Activated CD4-positive, alpha-beta T cell treated with anti-CD3 and anti-CD28 coated beads for 36 hours (primary cell): Measurements from ENCODE around the gene BARX2. TPM values are rescaled to one million over a fixed set of nuclear protein-coding genes. Genes with fewer than 3 reads are reported as not detected.

Source experiments
- ATAC-seq: fragments of 200-7000 bp; cut with Tn5 transposase; one replicate; pipeline ENCODE4 v1.10.0; 2021; ENCODE audit warnings: mild to moderate bottlenecking, moderate library complexity
- CTCF ChIA-PET: fragments of 350-600 bp; sonication (Branson Sonifier 250); formaldehyde crosslinking; loops from one replicate; lab custom pipeline; 2021; ENCODE audit warnings: antibody characterized with exemption; lab: Charles Lee
- POLR2A ChIA-PET: fragments of 350-600 bp; sonication (Branson Sonifier 250); formaldehyde crosslinking; loops from one replicate; lab custom pipeline; 2021; ENCODE audit warnings: antibody characterized with exemption, inconsistent platforms; lab: Charles Lee
- DNase-seq: peaks from one replicate; pipeline ENCODE4 v3.0.0-alpha.2; 2020
- H3K27ac Mint-ChIP-seq: one replicate; pipeline ENCODE4 v1.8.0; 2021; ENCODE audit warnings: mixed read lengths
- H3K27me3 Mint-ChIP-seq: one replicate; pipeline ENCODE4 v1.8.0; 2021; ENCODE audit warnings: mixed read lengths
- H3K36me3 Mint-ChIP-seq: one replicate; pipeline ENCODE4 v1.8.0; 2021; ENCODE audit warnings: low read depth, mixed read lengths
- H3K4me1 Mint-ChIP-seq: one replicate; pipeline ENCODE4 v1.8.0; 2021; ENCODE audit warnings: mixed read lengths
- H3K4me3 Mint-ChIP-seq: one replicate; pipeline ENCODE4 v1.8.0; 2021; ENCODE audit warnings: mild to moderate bottlenecking, moderate library complexity, mixed read lengths
- H3K9me3 Mint-ChIP-seq: one replicate; pipeline ENCODE4 v1.8.0; 2021; ENCODE audit warnings: low read depth, mixed read lengths
- intact Hi-C, 2 experiments: fragments of 100-400 bp; cut with DNase I in 1 of 2; cut with micrococcal nuclease in 1 of 2; formaldehyde crosslinking; loops; one replicate each; pipeline versions ENCODE4 v1.14.2 to v1.15.1; 2022 to 2024; cut with DNase I, micrococcal nuclease
- total RNA-seq, 2 experiments: library from RNA; stranded (reverse); gene quantifications; one replicate each; pipeline ENCODE4 v1.2.3, GENCODE V29; 2021

The BARX2 gene
- total RNA-seq, 2 experiments from 2014 or later, result 0.89 to 1.3 TPM

GRCh38 chr11:129440028-129440713 lies 64.5 kb downstream of the BARX2 start:
- DNase-seq, result peak; percentile 45
- no peak overlapping the region for H3K27ac Mint-ChIP-seq
- peak; percentile 67 for ATAC-seq

GRCh38 chr11:129442171-129442570 lies 66.5 kb downstream of the BARX2 start:
- no peak for DNase-seq
- Mint-ChIP-seq H3K4me3 (no peak overlapping the region), H3K27me3 (peaks cover 2% of the 10 kb centered on the region), H3K27ac (no peak overlapping the region), H3K36me3 (no peaks in the 10 kb centered on the region), H3K9me3 (no peaks in the 10 kb centered on the region), H3K4me1 (peaks cover 17% of the 10 kb centered on the region)
- CTCF ChIA-PET, result no interaction called here
- intact Hi-C loops, result no loop called here
- POLR2A ChIA-PET, result no interaction called here
- no peak for ATAC-seq

More at GRCh38 chr11:129440028-129440713, 64.5 kb downstream of the BARX2 start:
- Mint-ChIP-seq H3K27me3 (peaks cover 3% of the 10 kb centered on the region), H3K9me3 (no peaks in the 10 kb centered on the region), H3K4me1 (peaks cover 29% of the 10 kb centered on the region), H3K4me3 (no peak overlapping the region), H3K36me3 (no peaks in the 10 kb centered on the region)
- intact Hi-C loops, result no loop called here
- ChIA-PET CTCF (interaction anchor here (0.6 to 1.3 kb wide), 3 partner anchors 12 to 212 kb away, joined by 3 to 4 read pairs (median 4); no protein-coding TSS in a partner anchor), POLR2A (no interaction called here)

GRCh38 chr11:129443276-129443675 lies 67.6 kb downstream of the BARX2 start:
- H3K9me3 Mint-ChIP-seq, result peaks cover 2% of the 10 kb centered on the region
- H3K4me3 Mint-ChIP-seq, result no peak overlapping the region
- intact Hi-C loops, result no loop called here
- ChIA-PET CTCF (no interaction called here), POLR2A (no interaction called here)
- H3K4me1 Mint-ChIP-seq, result peaks cover 27% of the 10 kb centered on the region
- no peak for ATAC-seq
- no peaks in the 10 kb centered on the region for H3K27me3 Mint-ChIP-seq
- H3K36me3 Mint-ChIP-seq, result no peaks in the 10 kb centered on the region
- no peak for DNase-seq
- no peak overlapping the region for H3K27ac Mint-ChIP-seq

- DNase-seq (no peak), ATAC-seq (no peak)
- ChIA-PET POLR2A (no interaction called here), CTCF (no interaction called here)
- Mint-ChIP-seq H3K36me3 (no peaks in the 10 kb centered on the region), H3K9me3 (peaks cover 2% of the 10 kb centered on the region), H3K27me3 (no peaks in the 10 kb centered on the region), H3K4me3 (no peak overlapping the region), H3K27ac (no peak overlapping the region), H3K4me1 (peaks cover 23% of the 10 kb centered on the region)
- intact Hi-C loops, result no loop called here
These were observed 68.6 kb downstream of the BARX2 start for GRCh38 chr11:129444274-129444673.

- CTCF ChIA-PET, result no interaction called here
- H3K4me3 Mint-ChIP-seq, result no peak overlapping the region
- POLR2A ChIA-PET, result no interaction called here
- H3K36me3 Mint-ChIP-seq, result no peaks in the 10 kb centered on the region
- peaks cover 2% of the 10 kb centered on the region for H3K9me3 Mint-ChIP-seq
- ATAC-seq (no peak), DNase-seq (no peak)
- no peaks in the 10 kb centered on the region for H3K27me3 Mint-ChIP-seq
- no peak overlapping the region for H3K27ac Mint-ChIP-seq
- H3K4me1 Mint-ChIP-seq, result peaks cover 19% of the 10 kb centered on the region
- intact Hi-C loops, result no loop called here
These were observed 69.6 kb downstream of the BARX2 start for GRCh38 chr11:129445226-129445625.

- H3K4me3 Mint-ChIP-seq, result no peak overlapping the region
- ChIA-PET CTCF (interaction anchor here (1.6 kb wide), 1 partner anchor 11 kb away, joined by 4 read pairs; no protein-coding TSS in a partner anchor), POLR2A (no interaction called here)
- no peak for ATAC-seq
- H3K4me1 Mint-ChIP-seq, result peaks cover 19% of the 10 kb centered on the region
- H3K9me3 Mint-ChIP-seq, result peaks cover 2% of the 10 kb centered on the region
- peaks cover 3% of the 10 kb centered on the region for H3K27me3 Mint-ChIP-seq
- no peak for DNase-seq
- intact Hi-C loops, result loop anchor here in 1 of 2 experiments (2.0 kb wide), 1 partner anchor 70 kb away; no protein-coding TSS in a partner anchor
- H3K36me3 Mint-ChIP-seq, result no peaks in the 10 kb centered on the region
- no peak overlapping the region for H3K27ac Mint-ChIP-seq
These were observed 70.9 kb downstream of the BARX2 start for GRCh38 chr11:129446572-129446971.

- no peak for DNase-seq
- Mint-ChIP-seq H3K36me3 (no peaks in the 10 kb centered on the region), H3K9me3 (peaks cover 2% of the 10 kb centered on the region), H3K4me1 (peaks cover 18% of the 10 kb centered on the region), H3K4me3 (no peak overlapping the region), H3K27ac (peak overlapping the region; percentile 35), H3K27me3 (peaks cover 3% of the 10 kb centered on the region)
- CTCF ChIA-PET, result interaction anchor here (0.8 kb wide), 1 partner anchor 30 kb away, joined by 3 read pairs; no protein-coding TSS in a partner anchor
- ATAC-seq, result peak; percentile 87
- POLR2A ChIA-PET, result no interaction called here
- intact Hi-C loops, result loop anchor here in 1 of 2 experiments (2.0 kb wide), 1 partner anchor 71 kb away; no protein-coding TSS in a partner anchor
These were observed 72.1 kb downstream of the BARX2 start for GRCh38 chr11:129447654-129448239.

- ATAC-seq, result no peak
- Mint-ChIP-seq H3K9me3 (peaks cover 2% of the 10 kb centered on the region), H3K4me3 (no peak overlapping the region), H3K36me3 (no peaks in the 10 kb centered on the region), H3K27ac (no peak overlapping the region), H3K4me1 (peaks cover 12% of the 10 kb centered on the region), H3K27me3 (peaks cover 8% of the 10 kb centered on the region)
- ChIA-PET CTCF (interaction anchor here (1.0 kb wide), 1 partner anchor 244 kb away, joined by 3 read pairs; no protein-coding TSS in a partner anchor), POLR2A (no interaction called here)
- intact Hi-C loops, result no loop called here
- DNase-seq, result no peak
These were observed 75.9 kb downstream of the BARX2 start for GRCh38 chr11:129451524-129451923.

- DNase-seq, result no peak
- CTCF ChIA-PET, result no interaction called here
- POLR2A ChIA-PET, result no interaction called here
- Mint-ChIP-seq H3K4me3 (no peak overlapping the region), H3K9me3 (no peaks in the 10 kb centered on the region), H3K27me3 (peaks cover 11% of the 10 kb centered on the region), H3K4me1 (no peaks in the 10 kb centered on the region), H3K27ac (no peak overlapping the region), H3K36me3 (no peaks in the 10 kb centered on the region)
- ATAC-seq, result no peak
- intact Hi-C loops, result no loop called here
These were observed 77.7 kb downstream of the BARX2 start for GRCh38 chr11:129453293-129453721.

- ChIA-PET POLR2A (no interaction called here), CTCF (interaction anchor here (0.6 kb wide), 1 partner anchor 57 kb away, joined by 4 read pairs; no protein-coding TSS in a partner anchor)
- Mint-ChIP-seq H3K27me3 (peaks cover 11% of the 10 kb centered on the region), H3K4me3 (no peak overlapping the region), H3K36me3 (no peaks in the 10 kb centered on the region), H3K4me1 (no peaks in the 10 kb centered on the region), H3K9me3 (no peaks in the 10 kb centered on the region), H3K27ac (no peak overlapping the region)
- ATAC-seq, result no peak
- DNase-seq, result no peak
- intact Hi-C loops, result no loop called here
These were observed 79.5 kb downstream of the BARX2 start for GRCh38 chr11:129455101-129455500.

- CTCF ChIA-PET, result no interaction called here
- intact Hi-C loops, result no loop called here
- H3K36me3 Mint-ChIP-seq, result no peaks in the 10 kb centered on the region
These were observed 80.4 kb downstream of the BARX2 start for GRCh38 chr11:129455756-129456655.

More at GRCh38 chr11:129455756-129456655, 80.4 kb downstream of the BARX2 start:
- no peak overlapping the region for H3K27ac Mint-ChIP-seq
- POLR2A ChIA-PET, result no interaction called here
- no peak overlapping the region for H3K4me3 Mint-ChIP-seq
- no peaks in the 10 kb centered on the region for H3K4me1 Mint-ChIP-seq
- H3K9me3 Mint-ChIP-seq, result no peaks in the 10 kb centered on the region
- ATAC-seq, result no peak
- peaks cover 8% of the 10 kb centered on the region for H3K27me3 Mint-ChIP-seq
- DNase-seq, result no peak
